Nephron progenitor cell (in vitro differentiated cells): Measurements from ENCODE around the gene PRKAG1.

Experiments
- DNase-seq: peaks from one replicate; pipeline ENCODE4 v3.0.0; 2021
- H3K27ac Mint-ChIP-seq: 2 replicates; pipeline ENCODE4 v1.8.0; 2021; ENCODE audit warnings: mild to moderate bottlenecking, moderate library complexity, mixed read lengths
- H3K27me3 Mint-ChIP-seq: 2 replicates; pipeline ENCODE4 v1.8.0; 2021; ENCODE audit warnings: mild to moderate bottlenecking, low read depth, mixed read lengths; ENCODE audit not compliant: poor library complexity
- H3K36me3 Mint-ChIP-seq: 2 replicates; pipeline ENCODE4 v1.8.0; 2021; ENCODE audit warnings: low read depth, mixed read lengths
- H3K4me1 Mint-ChIP-seq: 2 replicates; pipeline ENCODE4 v1.8.0; 2021; ENCODE audit warnings: mixed read lengths
- H3K4me3 Mint-ChIP-seq: 2 replicates; pipeline ENCODE4 v1.8.0; 2021; ENCODE audit warnings: mild to moderate bottlenecking, moderate library complexity, mixed read lengths
- H3K9me3 Mint-ChIP-seq: 2 replicates; pipeline ENCODE4 v1.8.0; 2021; ENCODE audit warnings: mild to moderate bottlenecking, moderate library complexity, mixed read lengths
- CTCF ChIP-seq: fragments of 200-600 bp; sonication (generic); IDR thresholded peaks from 2 replicates; pipeline ENCODE4 v1.5.0; 2021; ENCODE audit warnings: antibody characterized with exemption

The PRKAG1 gene

DNA sequence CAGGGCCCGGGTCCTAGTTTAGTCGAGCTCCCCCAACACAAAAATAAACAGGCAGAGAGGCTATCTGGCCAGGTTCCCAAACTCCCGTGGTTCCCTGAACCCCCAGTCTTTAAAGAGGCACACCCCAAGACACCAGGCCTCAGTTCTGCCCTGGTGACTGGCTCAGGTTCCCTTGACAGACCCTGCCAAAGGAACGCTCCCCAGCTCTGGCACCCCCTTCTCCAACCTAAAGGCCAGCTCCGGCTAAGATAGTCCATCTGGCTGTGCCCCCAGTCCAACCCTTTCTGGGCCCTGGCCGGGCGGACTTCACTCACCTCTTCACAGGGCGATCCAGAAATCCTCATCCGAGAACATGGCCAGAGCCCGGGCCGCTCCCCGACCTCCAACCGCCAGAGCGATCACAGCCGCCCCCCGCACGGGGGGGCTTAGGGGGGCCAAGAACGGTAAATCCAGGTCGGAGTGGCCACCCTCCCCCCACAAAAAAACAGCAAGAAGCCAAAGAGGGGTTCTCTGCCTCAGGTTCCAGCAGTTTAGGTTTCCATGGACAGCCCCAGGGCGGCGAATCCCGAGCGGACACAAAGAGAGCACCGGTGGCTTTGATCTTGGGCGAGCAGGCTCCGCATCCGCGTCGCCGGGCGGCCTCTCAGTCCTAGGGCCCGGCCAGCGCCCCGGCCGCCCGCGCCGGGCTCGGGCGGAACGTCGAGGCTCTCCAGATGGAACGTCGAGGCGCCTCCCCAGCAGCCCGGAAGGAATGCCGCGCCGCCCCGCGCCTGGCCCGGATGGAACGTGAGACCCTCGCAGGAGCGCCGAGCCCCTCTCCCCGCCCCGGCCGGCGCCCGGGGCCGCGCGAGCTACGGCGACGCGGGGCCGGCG, 41.0 kb upstream of the PRKAG1 start:
- peaks cover 15% of the 10 kb centered on the region for H3K36me3 Mint-ChIP-seq
- DNase-seq = peak; percentile 73
- H3K4me1 Mint-ChIP-seq = peaks cover 53% of the 10 kb centered on the region
- no peak for TF ChIP-seq CTCF
- peak overlapping the region; percentile 96 for H3K4me3 Mint-ChIP-seq
- H3K9me3 Mint-ChIP-seq = no peaks in the 10 kb centered on the region
- peak overlapping the region; percentile 84 for H3K27ac Mint-ChIP-seq
- no peaks in the 10 kb centered on the region for H3K27me3 Mint-ChIP-seq

DNA sequence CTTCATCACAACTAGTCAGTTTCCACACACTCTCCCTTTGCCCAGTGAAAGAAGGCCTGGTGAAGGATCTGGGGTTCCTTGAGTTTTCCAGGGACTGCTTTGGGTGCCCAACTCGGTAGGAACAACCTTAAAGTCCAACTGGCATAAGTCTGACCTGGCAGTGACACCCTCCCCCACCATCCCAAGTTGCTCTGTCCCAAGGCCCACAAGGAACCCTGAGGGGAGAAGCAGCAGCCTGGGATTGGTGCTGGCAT, 40.4 kb upstream of the PRKAG1 start:
- peak overlapping the region; percentile 72 for H3K27ac Mint-ChIP-seq
- H3K36me3 Mint-ChIP-seq = peaks cover 17% of the 10 kb centered on the region
- H3K4me3 Mint-ChIP-seq = peak overlapping the region; percentile 96
- H3K27me3 Mint-ChIP-seq = no peaks in the 10 kb centered on the region
- peaks cover 50% of the 10 kb centered on the region for H3K4me1 Mint-ChIP-seq
- no peak for TF ChIP-seq CTCF
- no peaks in the 10 kb centered on the region for H3K9me3 Mint-ChIP-seq
- DNase-seq = no peak

- peak overlapping the region; percentile 96 for H3K4me3 Mint-ChIP-seq
- H3K4me1 Mint-ChIP-seq = peaks cover 47% of the 10 kb centered on the region
These were observed 39.9 kb upstream of the PRKAG1 start for GRCh38 chr12:49058366-49059044.

GRCh38 chr12:49057888-49058287, 39.3 kb upstream of the PRKAG1 start:
- Mint-ChIP-seq H3K27ac (peak overlapping the region; percentile 87), H3K9me3 (no peaks in the 10 kb centered on the region), H3K36me3 (peaks cover 27% of the 10 kb centered on the region), H3K4me1 (peaks cover 47% of the 10 kb centered on the region), H3K27me3 (no peaks in the 10 kb centered on the region), H3K4me3 (peak overlapping the region; percentile 96)
- TF ChIP-seq CTCF = no peak
- no peak for DNase-seq

More at GRCh38 chr12:49058366-49059044, 39.9 kb upstream of the PRKAG1 start:
- Mint-ChIP-seq H3K27ac (peak overlapping the region; percentile 72), H3K9me3 (no peaks in the 10 kb centered on the region), H3K36me3 (peaks cover 21% of the 10 kb centered on the region), H3K27me3 (no peaks in the 10 kb centered on the region)
- no peak for DNase-seq
- no peak for TF ChIP-seq CTCF

- TF ChIP-seq CTCF = no peak
- peaks cover 3% of the 10 kb centered on the region for H3K27me3 Mint-ChIP-seq
- DNase-seq = peak; percentile 33
- peaks cover 42% of the 10 kb centered on the region for H3K36me3 Mint-ChIP-seq
- H3K4me3 Mint-ChIP-seq = peak overlapping the region; percentile 96
- H3K4me1 Mint-ChIP-seq = peaks cover 42% of the 10 kb centered on the region
- no peaks in the 10 kb centered on the region for H3K9me3 Mint-ChIP-seq
- H3K27ac Mint-ChIP-seq = peak overlapping the region; percentile 58
These were observed 37.6 kb upstream of the PRKAG1 start for GRCh38 chr12:49055978-49056754.
